ENCODE measurements around the gene MCAT. TPM values are rescaled to one million over a fixed set of nuclear protein-coding genes. Genes with fewer than 3 reads are reported as not detected.

MCAT gene
- total and polyA plus RNA-seq, 4 donors: 6.5 to 12.8 (median 9.9) TPM

DNA sequence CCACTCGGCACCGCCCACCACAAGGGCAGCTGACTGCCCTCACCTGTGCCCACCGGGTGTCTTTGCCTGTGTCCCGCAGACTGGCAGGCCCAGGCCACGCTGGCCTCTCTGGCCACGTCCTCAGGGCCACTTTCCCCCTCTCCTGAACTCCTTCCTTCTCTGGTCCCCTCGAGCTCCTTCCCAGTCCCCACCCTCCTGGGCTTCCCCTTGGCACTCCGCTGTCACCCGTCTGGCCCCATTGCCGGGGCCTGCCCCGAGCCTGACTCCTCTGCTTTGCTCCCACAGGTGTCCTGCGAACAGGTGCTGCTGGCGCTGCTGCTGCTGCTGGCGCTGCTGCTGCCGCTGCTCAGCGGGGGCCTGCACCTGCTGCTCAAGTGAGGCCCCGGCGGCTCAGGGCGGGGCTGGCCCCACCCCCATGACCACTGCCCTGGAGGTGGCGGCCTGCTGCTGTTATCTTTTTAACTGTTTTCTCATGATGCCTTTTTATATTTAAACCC lies 14.2 kb downstream of the MCAT start:
- no peak for ATAC-seq (ENCODE audit: low FRiP score)
- Histone ChIP-seq H3K36me3 (ENCODE audit: control insufficient read depth in 1 of 2, insufficient read depth in 2 of 2, low read length in 1 of 2) (no peaks in the 10 kb centered on the region), H3K4me1 (ENCODE audit: control insufficient read depth in 1 of 2, insufficient read depth in 2 of 2, low read length in 2 of 2) (peaks cover 0 to 3% of the 10 kb centered on the region in 2 donors), H3K27me3 (ENCODE audit: control insufficient read depth in 1 of 2, insufficient read depth in 2 of 2, low read length in 1 of 2) (no peaks in the 10 kb centered on the region), H3K4me3 (ENCODE audit: low read length in 2 of 2) (no peak overlapping the region), H3K27ac (ENCODE audit: low read depth in 1 of 2, low read length in 2 of 2) (no peak overlapping the region), H3K9me3 (ENCODE audit: control insufficient read depth, low read length) (no peaks in the 10 kb centered on the region)
- intact Hi-C loops (cut with DNase I): no loop called here
- no peak for DNase-seq
- WGBS, 2 donors: 72 to 78% methylated on average over 19 to 20 of the region's 20 CpGs

DNA sequence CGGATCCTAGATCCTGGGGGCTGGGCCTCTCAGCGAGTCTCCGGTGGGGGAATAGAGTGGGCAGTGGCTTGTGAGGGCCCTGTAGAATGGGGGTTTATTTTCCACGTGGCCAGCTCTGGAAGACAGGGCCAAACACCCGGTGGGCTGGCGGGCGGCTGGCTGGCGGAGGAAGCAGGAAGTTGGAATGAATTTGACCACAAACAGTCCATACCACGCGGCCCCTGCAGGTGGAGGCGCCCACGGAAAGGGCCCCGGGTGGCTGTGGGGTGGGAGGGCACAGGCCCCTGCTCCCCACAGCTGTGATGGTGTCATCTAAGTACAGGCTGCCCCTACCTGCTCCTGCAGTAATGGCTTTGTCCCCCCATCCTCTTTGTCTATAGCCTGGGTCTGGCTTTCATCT lies 15.1 kb downstream of the MCAT start:
- peaks cover 0 to 3% of the 10 kb centered on the region in 2 donors for H3K4me1 ChIP-seq (ENCODE audit: control insufficient read depth in 1 of 2, insufficient read depth in 2 of 2, low read length in 2 of 2)
- DNase-seq: no peak
- intact Hi-C loops (cut with DNase I): no loop called here
- ATAC-seq (ENCODE audit: low FRiP score): no peak
- H3K27me3 ChIP-seq (ENCODE audit: control insufficient read depth in 1 of 2, insufficient read depth in 2 of 2, low read length in 1 of 2): no peaks in the 10 kb centered on the region
- 78 to 80% methylated on average over 13 of the region's 13 CpGs for WGBS, 2 donors
- no peak overlapping the region for H3K4me3 ChIP-seq (ENCODE audit: low read length in 2 of 2)
- no peak overlapping the region for H3K27ac ChIP-seq (ENCODE audit: low read depth in 1 of 2, low read length in 2 of 2)
- no peaks in the 10 kb centered on the region for H3K9me3 ChIP-seq (ENCODE audit: control insufficient read depth, low read length)
- no peaks in the 10 kb centered on the region for H3K36me3 ChIP-seq (ENCODE audit: control insufficient read depth in 1 of 2, insufficient read depth in 2 of 2, low read length in 1 of 2)

- DNase-seq: no peak
- no peak overlapping the region for H3K27ac ChIP-seq (ENCODE audit: low read depth in 1 of 2, low read length in 2 of 2)
- H3K36me3 ChIP-seq (ENCODE audit: control insufficient read depth in 1 of 2, insufficient read depth in 2 of 2, low read length in 1 of 2): no peaks in the 10 kb centered on the region
- WGBS, 2 donors: 91 to 94% methylated on average over 17 of the region's 17 CpGs
- intact Hi-C loops (cut with DNase I): no loop called here
- H3K9me3 ChIP-seq (ENCODE audit: control insufficient read depth, low read length): no peaks in the 10 kb centered on the region
- peaks cover 0 to 3% of the 10 kb centered on the region in 2 donors for H3K4me1 ChIP-seq (ENCODE audit: control insufficient read depth in 1 of 2, insufficient read depth in 2 of 2, low read length in 2 of 2)
- no peak overlapping the region for H3K4me3 ChIP-seq (ENCODE audit: low read length in 2 of 2)
- no peak for ATAC-seq (ENCODE audit: low FRiP score)
- no peaks in the 10 kb centered on the region for H3K27me3 ChIP-seq (ENCODE audit: control insufficient read depth in 1 of 2, insufficient read depth in 2 of 2, low read length in 1 of 2)
Measured at GRCh38 chr22:43127166-43127908, 15.9 kb downstream of the MCAT start.

DNA sequence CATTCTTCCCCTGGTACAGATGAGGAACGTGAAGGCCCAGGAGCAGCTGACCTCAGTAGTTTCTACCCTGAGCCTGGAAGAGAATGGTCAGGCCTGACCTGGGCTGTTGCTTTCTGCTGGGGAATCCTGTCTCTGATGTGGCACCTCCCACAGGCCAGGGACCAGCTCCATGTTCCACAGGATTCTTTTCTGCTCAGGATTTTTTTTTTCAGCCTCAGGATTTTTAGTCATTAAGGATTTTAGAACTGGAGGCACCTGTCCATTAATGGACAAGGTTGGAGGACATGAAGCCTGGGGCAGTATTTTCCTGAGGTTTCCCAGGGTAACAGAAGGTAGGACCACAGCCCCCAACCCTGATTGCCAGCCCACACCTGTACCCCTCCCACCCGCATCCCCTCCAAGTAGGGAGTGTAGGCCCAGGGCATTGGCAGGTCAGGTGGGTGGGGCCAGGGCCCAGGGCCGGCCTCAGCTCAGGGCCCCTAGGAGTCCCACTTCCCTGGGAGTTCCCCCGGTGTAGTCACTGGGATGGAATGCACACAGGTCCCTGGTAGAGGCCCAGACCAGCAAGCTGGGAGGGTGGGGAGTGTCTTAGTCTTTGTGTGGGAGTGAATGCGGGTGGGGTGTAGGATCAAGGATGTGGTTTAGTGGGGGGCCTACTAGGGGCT lies 16.6 kb downstream of the MCAT start:
- H3K9me3 ChIP-seq (ENCODE audit: control insufficient read depth, low read length): no peaks in the 10 kb centered on the region
- 55 to 66% methylated on average over 5 of the region's 5 CpGs for WGBS, 2 donors
- no peaks in the 10 kb centered on the region for H3K27me3 ChIP-seq (ENCODE audit: control insufficient read depth in 1 of 2, insufficient read depth in 2 of 2, low read length in 1 of 2)
- H3K4me1 ChIP-seq (ENCODE audit: control insufficient read depth in 1 of 2, insufficient read depth in 2 of 2, low read length in 2 of 2): peaks cover 0 to 2% of the 10 kb centered on the region in 2 donors
- no peaks in the 10 kb centered on the region for H3K36me3 ChIP-seq (ENCODE audit: control insufficient read depth in 1 of 2, insufficient read depth in 2 of 2, low read length in 1 of 2)
- no peak overlapping the region for H3K27ac ChIP-seq (ENCODE audit: low read depth in 1 of 2, low read length in 2 of 2)
- H3K4me3 ChIP-seq (ENCODE audit: low read length in 2 of 2): no peak overlapping the region
- intact Hi-C loops (cut with DNase I): no loop called here
- no peak for DNase-seq
- ATAC-seq (ENCODE audit: low FRiP score): no peak

DNA sequence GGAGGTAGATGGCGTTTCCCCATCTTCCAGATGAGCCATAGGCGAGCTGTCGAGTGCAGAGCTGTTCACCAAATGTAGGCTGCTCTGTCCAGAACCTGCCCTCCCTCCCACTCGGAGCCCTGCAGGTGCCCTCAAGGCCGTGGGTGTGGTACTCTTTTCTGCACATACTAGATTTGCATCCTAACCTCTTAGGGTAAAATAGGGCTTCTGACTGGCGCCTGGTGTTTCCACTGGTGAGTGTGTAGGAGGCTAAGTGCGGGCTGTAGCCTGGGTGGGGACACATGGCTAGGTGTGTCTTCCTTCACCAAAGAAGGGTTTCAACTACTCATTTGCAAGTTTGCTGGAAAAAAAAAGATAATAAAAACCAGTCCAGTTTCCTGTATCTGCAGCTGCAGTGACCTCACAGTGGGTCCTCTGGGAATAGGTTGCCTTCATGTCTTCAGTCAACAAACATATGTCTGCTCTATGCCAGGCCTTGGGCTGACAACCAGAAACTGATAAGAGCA lies 24.2 kb downstream of the MCAT start:
- 85 to 90% methylated on average over 7 of the region's 7 CpGs for WGBS, 2 donors
- H3K27ac ChIP-seq (ENCODE audit: low read depth in 1 of 2, low read length in 2 of 2): no peak overlapping the region
- intact Hi-C loops (cut with DNase I): no loop called here
- DNase-seq (no peak), ATAC-seq (ENCODE audit: low FRiP score) (no peak)
- no peaks in the 10 kb centered on the region for H3K9me3 ChIP-seq (ENCODE audit: control insufficient read depth, low read length)
- no peaks in the 10 kb centered on the region for H3K27me3 ChIP-seq (ENCODE audit: control insufficient read depth in 1 of 2, insufficient read depth in 2 of 2, low read length in 1 of 2)
- no peaks in the 10 kb centered on the region for H3K4me1 ChIP-seq (ENCODE audit: control insufficient read depth in 1 of 2, insufficient read depth in 2 of 2, low read length in 2 of 2)
- H3K36me3 ChIP-seq (ENCODE audit: control insufficient read depth in 1 of 2, insufficient read depth in 2 of 2, low read length in 1 of 2): no peaks in the 10 kb centered on the region
- H3K4me3 ChIP-seq (ENCODE audit: low read length in 2 of 2): no peak overlapping the region

DNA sequence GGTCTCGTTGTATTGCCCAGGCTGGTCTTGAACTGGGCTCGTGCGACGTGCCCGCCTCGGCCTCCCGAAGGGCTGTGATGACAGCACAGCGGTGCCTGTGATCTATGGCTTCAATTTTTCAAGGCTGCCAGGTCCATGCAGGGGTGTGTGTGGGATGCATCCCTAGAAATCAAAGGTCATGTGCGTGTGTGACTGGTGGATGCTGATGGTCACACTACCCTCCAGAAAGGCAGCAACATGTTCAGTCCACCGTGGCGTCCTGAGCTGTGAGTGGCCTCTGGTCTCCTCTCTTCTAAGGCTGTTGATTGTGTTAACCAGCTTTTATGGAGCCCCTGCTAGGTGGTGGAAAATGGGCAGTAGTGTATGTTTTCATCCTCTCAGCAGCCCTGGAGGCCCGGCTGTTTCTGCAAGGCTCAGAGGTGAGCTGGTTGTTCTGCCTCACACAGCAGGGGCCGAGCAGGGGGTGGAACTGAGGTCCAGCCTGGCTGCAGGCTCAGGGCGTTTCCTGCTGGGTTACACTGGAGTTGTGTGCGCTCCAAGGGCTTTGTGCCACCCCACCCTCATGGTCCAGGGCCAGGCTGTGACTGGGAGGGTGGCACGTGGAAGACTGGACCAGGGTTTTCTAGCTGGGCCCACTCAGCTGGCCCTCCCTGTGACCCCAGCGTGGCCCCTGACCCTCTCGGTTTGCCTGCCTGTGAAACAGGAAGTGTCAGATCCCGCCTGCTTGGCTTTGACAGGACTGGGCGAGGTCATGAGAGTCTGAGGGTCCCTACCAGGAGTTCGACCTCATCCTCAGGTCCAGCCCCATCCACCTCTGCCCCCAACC lies 25.0 kb downstream of the MCAT start:
- Histone ChIP-seq H3K27ac (ENCODE audit: low read depth in 1 of 2, low read length in 2 of 2) (no peak overlapping the region), H3K36me3 (ENCODE audit: control insufficient read depth in 1 of 2, insufficient read depth in 2 of 2, low read length in 1 of 2) (no peaks in the 10 kb centered on the region), H3K27me3 (ENCODE audit: control insufficient read depth in 1 of 2, insufficient read depth in 2 of 2, low read length in 1 of 2) (no peaks in the 10 kb centered on the region), H3K4me1 (ENCODE audit: control insufficient read depth in 1 of 2, insufficient read depth in 2 of 2, low read length in 2 of 2) (no peaks in the 10 kb centered on the region), H3K4me3 (ENCODE audit: low read length in 2 of 2) (no peak overlapping the region), H3K9me3 (ENCODE audit: control insufficient read depth, low read length) (no peaks in the 10 kb centered on the region)
- ATAC-seq (ENCODE audit: low FRiP score) (no peak), DNase-seq (no peak)
- intact Hi-C loops (cut with DNase I): no loop called here
- 80 to 85% methylated on average over 21 of the region's 21 CpGs for WGBS, 2 donors

DNA sequence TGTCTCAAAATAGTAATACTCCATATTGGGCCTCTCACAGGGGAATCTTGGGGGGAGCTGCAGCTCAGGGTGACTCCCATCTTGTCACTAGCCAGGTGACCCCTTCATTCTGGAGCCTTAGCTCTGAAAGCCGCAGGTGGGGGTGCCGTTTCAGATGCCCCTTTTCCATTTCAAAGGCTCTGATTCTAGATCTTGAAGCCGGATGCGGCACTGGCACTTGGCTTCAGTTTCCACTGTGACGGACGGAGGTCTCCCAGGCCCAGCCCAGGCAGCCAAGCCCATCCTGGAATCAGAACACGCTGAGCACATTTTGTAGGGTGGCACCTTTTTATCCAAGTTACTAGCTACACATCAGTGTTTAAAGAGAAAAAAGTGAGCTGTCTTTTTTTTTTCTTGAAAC lies 26.3 kb downstream of the MCAT start:
- ATAC-seq (ENCODE audit: low FRiP score) (no peak), DNase-seq (no peak)
- no peaks in the 10 kb centered on the region for H3K27me3 ChIP-seq (ENCODE audit: control insufficient read depth in 1 of 2, insufficient read depth in 2 of 2, low read length in 1 of 2)
- no peaks in the 10 kb centered on the region for H3K4me1 ChIP-seq (ENCODE audit: control insufficient read depth in 1 of 2, insufficient read depth in 2 of 2, low read length in 2 of 2)
- WGBS, 2 donors: 89 to 92% methylated on average over 7 of the region's 7 CpGs
- H3K4me3 ChIP-seq (ENCODE audit: low read length in 2 of 2): no peak overlapping the region
- intact Hi-C loops (cut with DNase I): no loop called here
- H3K27ac ChIP-seq (ENCODE audit: low read depth in 1 of 2, low read length in 2 of 2): no peak overlapping the region
- H3K9me3 ChIP-seq (ENCODE audit: control insufficient read depth, low read length): no peaks in the 10 kb centered on the region
- H3K36me3 ChIP-seq (ENCODE audit: control insufficient read depth in 1 of 2, insufficient read depth in 2 of 2, low read length in 1 of 2): no peaks in the 10 kb centered on the region

GRCh38 chr22:43114958-43115357 lies 28.2 kb downstream of the MCAT start:
- intact Hi-C loops (cut with DNase I): no loop called here
- 52 to 53% methylated on average over 5 of the region's 5 CpGs for WGBS, 2 donors
- H3K27ac ChIP-seq (ENCODE audit: low read depth in 1 of 2, low read length in 2 of 2): no peak overlapping the region
- no peaks in the 10 kb centered on the region for H3K4me1 ChIP-seq (ENCODE audit: control insufficient read depth in 1 of 2, insufficient read depth in 2 of 2, low read length in 2 of 2)
- no peak for ATAC-seq (ENCODE audit: low FRiP score)
- DNase-seq: no peak
- no peak overlapping the region for H3K4me3 ChIP-seq (ENCODE audit: low read length in 2 of 2)
- H3K27me3 ChIP-seq (ENCODE audit: control insufficient read depth in 1 of 2, insufficient read depth in 2 of 2, low read length in 1 of 2): no peaks in the 10 kb centered on the region
- no peaks in the 10 kb centered on the region for H3K36me3 ChIP-seq (ENCODE audit: control insufficient read depth in 1 of 2, insufficient read depth in 2 of 2, low read length in 1 of 2)
- H3K9me3 ChIP-seq (ENCODE audit: control insufficient read depth, low read length): no peaks in the 10 kb centered on the region

Measured in aorta (tissue), 5 donors.